ENCODE data around the gene RPS4Y2. TPM values are rescaled to one million over a fixed set of nuclear protein-coding genes. Genes with fewer than 3 reads are reported as not detected.

The RPS4Y2 gene
- total and polyA plus RNA-seq, 9 of the 15 experiments (the other 6 are each of a cell fraction or from before 2014, with no cell fraction given): not detected

GRCh38 chrY:20776104-20776503 lies 20.2 kb downstream of the RPS4Y2 start:
- no peak for TF ChIP-seq ZNF717 (CRISPR knock-in tag; IDR thresholded peaks at IDR 0.05)
- no peak for TF ChIP-seq SMC3 (conservative IDR thresholded peaks at IDR 0.05; ENCODE audit: insufficient read depth, low read depth, low read length)
- no peak for TF ChIP-seq HDAC6 (IDR thresholded peaks at IDR 0.05; ENCODE audit: low read depth, low read length)
- TF ChIP-seq ZHX1 (conservative IDR thresholded peaks at IDR 0.05; ENCODE audit: low read length): no peak
- no peak for TF ChIP-seq WHSC1 (IDR thresholded peaks at IDR 0.05; ENCODE audit: low read length)
- TF ChIP-seq TBL1XR1 (IDR thresholded peaks at IDR 0.05; ENCODE audit: low read length in 2 of 2): no peak
- TF ChIP-seq ZNF316 (IDR thresholded peaks at IDR 0.05): no peak
- no peak for TF ChIP-seq ZNF584 (CRISPR knock-in tag; IDR thresholded peaks at IDR 0.05; ENCODE audit: low read depth)
- no peak for TF ChIP-seq KAT8 (IDR thresholded peaks at IDR 0.05; ENCODE audit: low read depth)
- no peak for TF ChIP-seq CEBPG (CRISPR knock-in tag; IDR thresholded peaks at IDR 0.05)
- no peak for TF ChIP-seq CEBPG (tag; conservative IDR thresholded peaks at IDR 0.05 in 1 of 2, IDR thresholded peaks at IDR 0.05 in 1 of 2)
- TF ChIP-seq ID3 (CRISPR knock-in tag; IDR thresholded peaks at IDR 0.05): no peak
- no peak for TF ChIP-seq ID3 (tag; IDR thresholded peaks at IDR 0.05)
- no peak for TF ChIP-seq SLC30A9 (CRISPR knock-in tag; IDR thresholded peaks at IDR 0.05)
- TF ChIP-seq MTA1 (IDR thresholded peaks at IDR 0.05; ENCODE audit: borderline replicate concordance): no peak
- TF ChIP-seq PCBP1 (IDR thresholded peaks at IDR 0.05; ENCODE audit: low read depth, low read length, poor library complexity, severe bottlenecking): no peak
- no peak for TF ChIP-seq POLR2H (tag; IDR thresholded peaks at IDR 0.05; ENCODE audit: low read depth)
- TF ChIP-seq NFXL1 (CRISPR knock-in tag; IDR thresholded peaks at IDR 0.05): no peak
- no peak for TF ChIP-seq XRCC3 (IDR thresholded peaks at IDR 0.05)
- TF ChIP-seq ZNF24 (IDR thresholded peaks at IDR 0.05): no peak
- no peak for TF ChIP-seq SMARCC2 (IDR thresholded peaks at IDR 0.05; ENCODE audit: low read depth)
- Histone ChIP-seq H3K36me3 (ENCODE audit: control insufficient read depth, insufficient read depth, low read length) (no peaks in the 10 kb centered on the region), H3K4me2 (ENCODE audit: insufficient read depth, low read length) (no peak overlapping the region), H3K9me3 (replicated peaks; ENCODE audit: control insufficient read depth, insufficient read depth, low read depth, low read length) (no peaks in the 10 kb centered on the region), H3K4me1 (replicated peaks in 1 of 2; ENCODE audit: control insufficient read depth in 2 of 2, insufficient read depth in 2 of 2, low read length in 2 of 2) (no peaks in the 10 kb centered on the region), H2AFZ (ENCODE audit: low read depth, low read length) (no peak overlapping the region), H3K9ac (ENCODE audit: insufficient read depth in 1 of 2, low read depth in 2 of 2, low read length in 2 of 2) (no peak overlapping the region), H3K9me1 (ENCODE audit: control insufficient read depth, insufficient read depth, low read length) (no peaks in the 10 kb centered on the region), H3K27ac (ENCODE audit: extremely low read depth, low read depth, low read length) (no peak overlapping the region), H3K27me3 (ENCODE audit: control insufficient read depth in 2 of 2, insufficient read depth in 2 of 2, low read length in 2 of 2) (no peaks in the 10 kb centered on the region), H4K20me1 (replicated peaks; ENCODE audit: control insufficient read depth, insufficient read depth, low read length) (no peaks in the 10 kb centered on the region), H3K79me2 (ENCODE audit: control insufficient read depth, insufficient read depth, low read length) (no peaks in the 10 kb centered on the region), H3K4me3 (no peak overlapping the region)
- intact Hi-C loops (cut with micrococcal nuclease): no loop called here
- POLR2A ChIA-PET: no interaction called here
- CTCF ChIA-PET (ENCODE audit: low intra/inter-chr PET ratio): no interaction called here
- ATAC-seq (no peak), DNase-seq (ENCODE audit: extremely low read depth in 1 of 4, low spot score in 3 of 4) (no peak), FAIRE-seq (no peak)
- WGBS (ENCODE audit: insufficient coverage, low coverage, missing lambda C conversion rate): no CpG with 5 or more reads among the region's 4 CpGs
- no TSS peak for BruUV-seq (replicated peaks)
- in situ Hi-C loops (cut with MboI): no loop called here
